Mammary epithelial cell (primary cell): ENCODE data around the gene GPR85.

Source experiments
- CTCF ChIP-seq, 2 donors: IDR thresholded peaks in 1 of 2; conservative IDR thresholded peaks in 1 of 2; 2 replicates each; pipeline ENCODE4 v1.5.1; 2011 to 2012; ENCODE audit warnings: inconsistent platforms in 2 of 2, low read length in 2 of 2, mild to moderate bottlenecking in 2 of 2, control low read depth in 1 of 2, low read depth in 1 of 2; ENCODE audit not compliant: insufficient read depth in 1 of 2; ENCODE audit errors: extremely low read depth in 1 of 2
- EZH2 ChIP-seq: IDR thresholded peaks from 2 replicates; pipeline ENCODE4 v1.6.1; 2012; ENCODE audit warnings: low read length, inconsistent platforms, borderline replicate concordance

- TF ChIP-seq CTCF (conservative IDR thresholded peaks at IDR 0.05 in 1 of 2, IDR thresholded peaks at IDR 0.05 in 1 of 2; ENCODE audit: extremely low read depth in 1 of 2, insufficient read depth in 1 of 2, low read depth in 1 of 2, low read length in 2 of 2) (no peak), EZH2 (no peak)
Measured at GRCh38 chr7:113125728-113126127, 39.1 kb upstream of the GPR85 start.
